Glomerular visceral epithelial cell (primary cell): ENCODE results near the gene GNB1L.

Source experiments
- DNase-seq: peaks from one replicate; pipeline ENCODE4 v3.0.0-alpha.2; 2016; ENCODE audit errors: extremely low spot score

The GNB1L gene

GRCh38 chr22:19863571-19863970 lies 8.9 kb upstream of the GNB1L start:
- no peak for DNase-seq

- no peak for DNase-seq
These were observed 8.1 kb upstream of the GNB1L start for GRCh38 chr22:19862619-19863246.

- no peak for DNase-seq
These were observed 5.3 kb upstream of the GNB1L start for GRCh38 chr22:19859861-19860510.

- no peak for DNase-seq
These were observed 2.7 kb upstream of the GNB1L start for GRCh38 chr22:19857382-19857781.

- DNase-seq, result peak; percentile 72
These were observed 1.1 kb upstream of the GNB1L start for GRCh38 chr22:19855504-19856409.

- peak; percentile 19 for DNase-seq
These were observed 546 bp downstream of the GNB1L start for GRCh38 chr22:19853879-19854777.

GRCh38 chr22:19853058-19853878 lies 1.4 kb downstream of the GNB1L start:
- no peak for DNase-seq

- DNase-seq, result no peak
These were observed 2.4 kb downstream of the GNB1L start for GRCh38 chr22:19852177-19852781.

GRCh38 chr22:19851291-19852176 lies 3.1 kb downstream of the GNB1L start:
- DNase-seq, result no peak

- DNase-seq, result no peak
These were observed 3.9 kb downstream of the GNB1L start for GRCh38 chr22:19850763-19851109.

- no peak for DNase-seq
These were observed 4.6 kb downstream of the GNB1L start for GRCh38 chr22:19849835-19850762.

GRCh38 chr22:19848298-19849224 lies 6.1 kb downstream of the GNB1L start:
- DNase-seq, result peak; percentile 54

- no peak for DNase-seq
These were observed 7.4 kb downstream of the GNB1L start for GRCh38 chr22:19847345-19847632.

GRCh38 chr22:19846620-19847344 lies 7.9 kb downstream of the GNB1L start:
- DNase-seq, result no peak

GRCh38 chr22:19845054-19845722 lies 9.5 kb downstream of the GNB1L start:
- no peak for DNase-seq

- no peak for DNase-seq
These were observed 10.2 kb downstream of the GNB1L start for GRCh38 chr22:19844377-19845053.
